Psoas muscle (tissue), 8 donors: ENCODE data around the gene ATAD5. TPM values are rescaled to one million over a fixed set of nuclear protein-coding genes. Genes with fewer than 3 reads are reported as not detected.
A peak's percentile ranks its signal among the peaks of the same experiment; 100 is the strongest.
"Not testable (repeated sequence)": the region's sequence is repeated elsewhere in the genome, so short reads cannot be mapped to it uniquely, and the experiment has no call there.

Experiments used
- ATAC-seq, 4 donors: fragments of 200-7000 bp; cut with Tn5 transposase; one replicate each; pipeline ENCODE4 v1.9.1; 2020; ENCODE audit warnings: moderate library complexity in 3 of 4, mild to moderate bottlenecking in 2 of 4
- DNase-seq, 2 donors: peaks; one replicate each; pipeline ENCODE4 v3.0.0-alpha.2; 2020
- H3K27ac ChIP-seq: fragments of 200-600 bp; one replicate; pipeline ENCODE4 v1.8.0; 2022
- H3K27me3 ChIP-seq, 3 donors: fragments of 200-600 bp in 1 of 3; one replicate each; pipeline versions ENCODE4 v1.6.1 to v1.8.0; 2013 to 2022; ENCODE audit warnings: low read length in 2 of 3, mild to moderate bottlenecking in 2 of 3, moderate library complexity in 1 of 3; ENCODE audit not compliant: insufficient read depth in 3 of 3
- H3K36me3 ChIP-seq, 2 donors: fragments of 200-600 bp in 1 of 2; one replicate each; pipeline versions ENCODE4 v1.6.1 to v1.8.0; 2013 to 2022; ENCODE audit warnings: low read depth in 1 of 2, mild to moderate bottlenecking in 1 of 2, moderate library complexity in 1 of 2; ENCODE audit not compliant: insufficient read depth in 1 of 2
- H3K4me1 ChIP-seq: fragments of 200-600 bp; one replicate; pipeline ENCODE4 v1.8.0; 2022
- H3K4me3 ChIP-seq: fragments of 200-600 bp; one replicate; pipeline ENCODE4 v1.8.0; 2022; ENCODE audit warnings: mild to moderate bottlenecking
- H3K9me3 ChIP-seq: fragments of 200-600 bp; one replicate; pipeline ENCODE4 v1.8.0; 2022
- CTCF ChIP-seq: fragments of 200-600 bp; IDR thresholded peaks from one replicate; pipeline ENCODE4 v1.8.0; 2022; ENCODE audit warnings: antibody characterized with exemption
- WGBS, 3 donors: extraction: QIAGEN DNeasy Blood & Tissue Kit; methylation state at CpG; one replicate each; pipeline versions ENCODE4 v1.1.6 to v1.1.7; 2013; 5-methylcytosine and 5-hydroxymethylcytosine counted together
- intact Hi-C, 2 donors: fragments of 100-400 bp; cut with DNase I; formaldehyde crosslinking; loops; one replicate each; pipeline versions ENCODE4 v1.11.0 to v1.14.2; 2022
- polyA plus RNA-seq, 3 donors: library from polyadenylated mRNA; stranded (reverse); fragments of 200-250 nt; gene quantifications; one replicate each; pipeline ENCODE4 v1.2.3, GENCODE V29; 2013
- total RNA-seq, 4 donors: library from RNA; stranded (reverse); fragmentation: NEBNext Ultra II Directional in 2 of 4; extraction: Animal tissue kit (Norgen Biotek cat#: 25700) in 2 of 4; gene quantifications; one replicate each; pipeline versions ENCODE4 v1.2.1 to v1.2.4, GENCODE V29; 2021 to 2023
- donor health status: healthy with polysubstance abuse.
- donor health status: DM: no; HTN: no; CAD: no; lungs with moderate emphysema.
- donor health status: Bipolar disorder and iron deficiency.
- donor health status: healthy.
- donor health status: DM: yes; HTN: yes; CAD: no.
- donor health status: DM: no; HTN: no; CAD: no.
- donor health status: DM: no; HTN: no; CAD: no.
- donor health status: DM: yes; HTN: yes; CAD: no.

ATAD5 gene
- total and polyA plus RNA-seq, 7 donors = 0.11 to 0.44 (median 0.19) TPM

- WGBS, 3 donors = 29 to 52% (median 32%) methylated on average over 8 to 9 of the region's 9 CpGs
- no peaks in the 10 kb centered on the region for H3K27me3 ChIP-seq
- TF ChIP-seq CTCF = no peak
- ATAC-seq (no peak), DNase-seq (no peak)
- intact Hi-C loops = loop anchor here in 1 of 2 donors (5.0 kb wide), 1 partner anchor 85 kb away; the partner anchor contains the start of gene TEFM
- no peaks in the 10 kb centered on the region for H3K9me3 ChIP-seq
- H3K36me3 ChIP-seq = no peaks in the 10 kb centered on the region
- H3K27ac ChIP-seq = no peak overlapping the region
- peaks cover 15% of the 10 kb centered on the region for H3K4me1 ChIP-seq
- peak overlapping the region; percentile 98 for H3K4me3 ChIP-seq
Measured at GRCh38 chr17:30821871-30822723, 9.7 kb upstream of the ATAD5 start.

- not testable (repeated sequence) for H3K27ac ChIP-seq, H3K27me3 ChIP-seq, H3K36me3 ChIP-seq, ATAC-seq, H3K9me3 ChIP-seq, DNase-seq
- H3K4me3 ChIP-seq = peak overlapping the region; percentile 98
- WGBS, 3 donors = 85 to 90% (median 89%) methylated on average over 14 of the region's 14 CpGs
- H3K4me1 ChIP-seq = peaks cover 15% of the 10 kb centered on the region
- intact Hi-C loops = loop anchor here in 1 of 2 donors (5.0 kb wide), 1 partner anchor 84 kb away; the partner anchor contains the start of gene TEFM
Measured at GRCh38 chr17:30822919-30823318, 8.8 kb upstream of the ATAD5 start.

- no peak for DNase-seq
- Histone ChIP-seq H3K27ac (no peak overlapping the region), H3K9me3 (no peaks in the 10 kb centered on the region), H3K4me3 (peak overlapping the region; percentile 98), H3K36me3 (no peaks in the 10 kb centered on the region), H3K27me3 (no peaks in the 10 kb centered on the region), H3K4me1 (peaks cover 15% of the 10 kb centered on the region)
- no peak for ATAC-seq
- intact Hi-C loops = loop anchor here in 1 of 2 donors (5.0 kb wide), 1 partner anchor 84 kb away; the partner anchor contains the start of gene TEFM
- TF ChIP-seq CTCF = no peak
- 52 to 63% (median 58%) methylated on average over 7 of the region's 7 CpGs for WGBS, 3 donors
Measured at GRCh38 chr17:30823421-30823820, 8.3 kb upstream of the ATAD5 start.

- peak in 1 of 2 donors; percentile 25 for DNase-seq
- intact Hi-C loops = loop anchor here in 1 of 2 donors (5.0 kb wide), 1 partner anchor 83 kb away; the partner anchor contains the start of gene TEFM
- Histone ChIP-seq H3K27me3 (no peaks in the 10 kb centered on the region), H3K36me3 (no peaks in the 10 kb centered on the region), H3K4me3 (peak overlapping the region; percentile 98), H3K4me1 (peaks cover 15% of the 10 kb centered on the region), H3K9me3 (no peaks in the 10 kb centered on the region), H3K27ac (peak overlapping the region; percentile 80)
- 1 to 2% (median 1%) methylated on average over 11 of the region's 11 CpGs for WGBS, 3 donors
- ATAC-seq = peak; percentile 1 to 21 (median 6)
- no peak for TF ChIP-seq CTCF
Measured at GRCh38 chr17:30824002-30824355, 7.8 kb upstream of the ATAD5 start.
